Glutamatergic neuron (in vitro differentiated cells): ENCODE results near the gene SDC3. TPM values are rescaled to one million over a fixed set of nuclear protein-coding genes. Genes with fewer than 3 reads are reported as not detected.
A peak's percentile ranks its signal among the peaks of the same experiment; 100 is the strongest.
"Not testable (repeated sequence)": the region's sequence is repeated elsewhere in the genome, so short reads cannot be mapped to it uniquely, and the experiment has no call there.

Experiments used
- DNase-seq: peaks from one replicate; pipeline ENCODE4 v3.0.0; 2022
- H3K27ac Mint-ChIP-seq: one replicate; pipeline ENCODE4 v1.8.0; 2020; ENCODE audit warnings: mild to moderate bottlenecking, mixed read lengths, inconsistent platforms; ENCODE audit not compliant: unreplicated experiment
- H3K27me3 Mint-ChIP-seq: one replicate; pipeline ENCODE4 v1.8.0; 2020; ENCODE audit warnings: mild to moderate bottlenecking, moderate library complexity, mixed read lengths, inconsistent platforms; ENCODE audit not compliant: unreplicated experiment
- H3K36me3 Mint-ChIP-seq: one replicate; pipeline ENCODE4 v1.8.0; 2020; ENCODE audit warnings: mild to moderate bottlenecking, mixed read lengths, inconsistent platforms; ENCODE audit not compliant: unreplicated experiment
- H3K4me1 Mint-ChIP-seq: one replicate; pipeline ENCODE4 v1.8.0; 2020; ENCODE audit warnings: mild to moderate bottlenecking, low read depth, mixed read lengths, inconsistent platforms; ENCODE audit not compliant: unreplicated experiment
- H3K4me3 Mint-ChIP-seq: one replicate; pipeline ENCODE4 v1.8.0; 2020; ENCODE audit warnings: mild to moderate bottlenecking, mixed read lengths, inconsistent platforms; ENCODE audit not compliant: unreplicated experiment
- H3K9me3 Mint-ChIP-seq: one replicate; pipeline ENCODE4 v1.8.0; 2020; ENCODE audit warnings: mild to moderate bottlenecking, moderate library complexity, mixed read lengths, inconsistent platforms; ENCODE audit not compliant: unreplicated experiment
- CTCF ChIP-seq: fragments of 200-600 bp; sonication (generic); IDR thresholded peaks from one replicate; pipeline ENCODE4 v1.5.0; 2021; ENCODE audit not compliant: partially characterized antibody, unreplicated experiment
- total RNA-seq: library from RNA; stranded (reverse); fragmentation: NEBNext Ultra II Directional; extraction: Animal tissue kit (Norgen Biotek cat#: 25700); gene quantifications from one replicate; pipeline ENCODE4 v1.2.1, GENCODE V29; 2021; ENCODE audit not compliant: unreplicated experiment

The SDC3 gene
- total RNA-seq, 1 donor from 2014 or later = 41.7 TPM

- no peak overlapping the region for H3K4me3 Mint-ChIP-seq
- no peaks in the 10 kb centered on the region for H3K4me1 Mint-ChIP-seq
- H3K36me3 Mint-ChIP-seq = peaks cover 7% of the 10 kb centered on the region
- TF ChIP-seq CTCF = no peak
- no peak for DNase-seq
- no peak overlapping the region for H3K27ac Mint-ChIP-seq
- no peaks in the 10 kb centered on the region for H3K27me3 Mint-ChIP-seq
- peaks cover 14% of the 10 kb centered on the region for H3K9me3 Mint-ChIP-seq
Measured at GRCh38 chr1:30942326-30942963, 33.9 kb upstream of the SDC3 start.

- Mint-ChIP-seq H3K27ac (no peak overlapping the region), H3K27me3 (no peaks in the 10 kb centered on the region), H3K9me3 (peaks cover 21% of the 10 kb centered on the region), H3K4me3 (no peak overlapping the region), H3K4me1 (peaks cover 5% of the 10 kb centered on the region), H3K36me3 (peaks cover 14% of the 10 kb centered on the region)
- no peak for TF ChIP-seq CTCF
- no peak for DNase-seq
Measured at GRCh38 chr1:30940541-30940940, 32.0 kb upstream of the SDC3 start.

GRCh38 chr1:30936541-30937171 lies 28.1 kb upstream of the SDC3 start:
- Mint-ChIP-seq H3K36me3 (peaks cover 7% of the 10 kb centered on the region), H3K4me3 (no peak overlapping the region), H3K4me1 (peaks cover 26% of the 10 kb centered on the region), H3K27me3 (peaks cover 2% of the 10 kb centered on the region), H3K27ac (peak overlapping the region; percentile 69), H3K9me3 (peaks cover 20% of the 10 kb centered on the region)
- DNase-seq = no peak
- TF ChIP-seq CTCF = no peak

- Mint-ChIP-seq H3K4me1 (peaks cover 34% of the 10 kb centered on the region), H3K9me3 (peaks cover 20% of the 10 kb centered on the region)
- not testable (repeated sequence) for H3K27ac Mint-ChIP-seq, H3K4me3 Mint-ChIP-seq, H3K36me3 Mint-ChIP-seq, DNase-seq, H3K27me3 Mint-ChIP-seq
Measured at GRCh38 chr1:30935758-30936157, 27.2 kb upstream of the SDC3 start.

GRCh38 chr1:30934613-30935012 lies 26.1 kb upstream of the SDC3 start:
- no peak for DNase-seq
- Mint-ChIP-seq H3K36me3 (peaks cover 7% of the 10 kb centered on the region), H3K9me3 (peaks cover 20% of the 10 kb centered on the region), H3K4me3 (peak overlapping the region; percentile 2), H3K27ac (peak overlapping the region; percentile 69), H3K4me1 (peaks cover 35% of the 10 kb centered on the region), H3K27me3 (peaks cover 5% of the 10 kb centered on the region)
- no peak for TF ChIP-seq CTCF
